HG03045 (cell line): Measurements from ENCODE around the gene LYPLAL1.
"Not testable (repeated sequence)": the region's sequence is repeated elsewhere in the genome, so short reads cannot be mapped to it uniquely, and the experiment has no call there.

Experiments used
- ATAC-seq: cut with Tn5 transposase; IDR thresholded peaks from one replicate; pipeline ENCODE4 v1.9.1; 2021; ENCODE audit warnings: mild to moderate bottlenecking, moderate library complexity; ENCODE audit not compliant: unreplicated experiment

LYPLAL1 gene

DNA sequence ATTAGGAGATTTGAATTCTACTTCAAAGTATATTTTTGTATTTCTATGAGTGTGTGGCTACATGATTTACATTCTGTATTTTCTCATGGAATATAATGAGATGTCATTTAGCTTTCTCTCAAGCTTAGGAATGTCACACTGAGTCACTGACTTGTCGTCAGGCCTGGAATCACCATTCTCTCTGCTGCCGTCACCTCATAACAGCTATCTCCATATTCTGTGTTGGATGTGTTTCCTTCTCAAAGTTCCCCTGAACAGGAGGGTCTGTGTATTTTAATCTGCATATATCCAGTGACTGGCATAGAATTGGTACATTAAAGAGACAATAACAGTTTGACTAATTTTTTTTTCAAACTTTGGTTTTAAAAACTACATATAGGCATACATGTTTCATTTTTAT is 35.9 kb downstream of the LYPLAL1 start:
- no peak for ATAC-seq

- no peak for ATAC-seq
Observed at GRCh38 chr1:219210067-219210466, 36.4 kb downstream of the LYPLAL1 start.

- no peak for ATAC-seq
Observed at GRCh38 chr1:219215477-219215876, 41.8 kb downstream of the LYPLAL1 start.

GRCh38 chr1:219220945-219221344 is 47.3 kb downstream of the LYPLAL1 start:
- ATAC-seq = peak; percentile 96

DNA sequence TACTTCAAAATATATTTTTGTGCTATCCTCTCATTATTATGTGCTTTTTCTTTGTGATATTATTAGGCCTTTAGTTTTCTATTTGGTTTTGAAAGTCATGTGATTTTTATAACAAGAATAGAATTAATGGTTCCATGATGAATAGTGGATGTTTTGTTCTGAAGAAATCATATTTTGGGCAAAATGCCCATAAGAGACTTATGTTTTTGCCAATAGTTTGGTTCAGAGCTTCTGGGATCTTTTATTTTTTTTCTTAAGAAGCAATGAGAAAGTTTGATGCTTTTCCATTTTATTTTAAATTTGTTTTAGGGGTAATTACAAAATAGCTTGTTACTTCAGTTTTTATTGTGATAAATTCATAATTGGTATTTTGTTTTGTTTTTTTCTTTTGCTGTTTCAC is 49.8 kb downstream of the LYPLAL1 start:
- no peak for ATAC-seq

DNA sequence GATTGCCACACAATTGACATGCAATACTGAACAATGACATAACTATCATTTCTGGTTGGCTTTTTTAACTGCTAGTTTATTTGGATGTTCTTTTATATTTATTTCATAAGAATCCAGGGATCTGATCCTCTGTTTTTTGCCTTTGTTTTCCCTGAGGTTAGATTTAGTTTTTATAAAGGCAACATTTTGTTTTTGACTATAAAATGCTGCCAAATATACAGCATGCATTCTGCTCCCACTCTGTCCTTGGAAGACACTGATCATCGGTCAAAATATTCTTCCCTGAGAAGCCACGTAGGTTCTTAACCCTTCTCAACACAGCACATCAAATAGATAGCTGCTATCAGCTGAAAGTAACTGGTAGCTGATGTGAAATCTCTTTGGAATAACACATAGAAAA is 52.5 kb downstream of the LYPLAL1 start:
- no peak for ATAC-seq

- ATAC-seq = no peak
Observed at GRCh38 chr1:219227360-219228057, 53.8 kb downstream of the LYPLAL1 start.

DNA sequence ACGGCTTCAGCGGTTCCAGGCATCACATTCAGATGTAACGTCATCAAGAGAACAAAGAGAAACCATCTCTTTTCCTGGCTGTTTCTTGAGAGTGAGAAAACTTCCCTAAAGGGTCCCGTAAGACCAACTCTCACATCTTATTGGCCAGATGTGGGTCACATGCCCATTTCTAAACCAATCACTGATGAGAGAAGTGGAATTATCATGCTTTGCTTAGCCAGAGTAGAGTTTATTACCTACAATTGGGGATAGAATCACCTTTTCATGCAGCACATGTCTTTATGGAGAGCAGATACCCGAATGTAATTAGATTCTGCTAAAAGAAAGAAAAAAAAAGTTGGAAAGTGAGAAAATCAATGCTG is 54.4 kb downstream of the LYPLAL1 start:
- no peak for ATAC-seq

- ATAC-seq = no peak
Observed at GRCh38 chr1:219232890-219233289, 59.2 kb downstream of the LYPLAL1 start.

DNA sequence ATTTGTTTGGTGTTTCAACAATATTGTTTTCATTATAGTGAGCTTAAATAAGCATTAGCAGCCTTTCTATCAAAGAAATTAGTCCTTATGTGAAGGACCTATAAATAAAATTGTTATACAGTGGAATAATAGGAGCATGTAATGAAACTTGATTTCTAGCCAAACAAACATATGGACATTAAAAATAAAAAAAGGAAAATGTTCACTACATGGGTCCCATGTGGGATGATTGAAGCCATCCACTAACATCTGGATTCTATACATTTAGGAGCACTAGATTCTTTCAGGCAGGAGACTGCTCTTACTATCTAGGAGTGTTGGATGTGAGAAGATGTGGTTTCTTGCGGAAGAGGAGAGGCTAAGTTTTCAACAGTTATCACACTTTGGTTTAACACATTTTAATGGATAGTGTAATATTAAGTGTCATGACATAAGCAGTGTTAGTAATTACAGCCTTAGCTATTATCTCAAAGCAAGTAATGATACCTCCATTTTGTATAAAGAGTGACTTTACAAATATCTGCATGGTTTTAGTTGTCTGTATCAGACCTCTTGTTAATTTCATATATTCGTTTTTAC is 62.3 kb downstream of the LYPLAL1 start:
- no peak for ATAC-seq

GRCh38 chr1:219236933-219237610 is 63.4 kb downstream of the LYPLAL1 start:
- ATAC-seq = no peak

DNA sequence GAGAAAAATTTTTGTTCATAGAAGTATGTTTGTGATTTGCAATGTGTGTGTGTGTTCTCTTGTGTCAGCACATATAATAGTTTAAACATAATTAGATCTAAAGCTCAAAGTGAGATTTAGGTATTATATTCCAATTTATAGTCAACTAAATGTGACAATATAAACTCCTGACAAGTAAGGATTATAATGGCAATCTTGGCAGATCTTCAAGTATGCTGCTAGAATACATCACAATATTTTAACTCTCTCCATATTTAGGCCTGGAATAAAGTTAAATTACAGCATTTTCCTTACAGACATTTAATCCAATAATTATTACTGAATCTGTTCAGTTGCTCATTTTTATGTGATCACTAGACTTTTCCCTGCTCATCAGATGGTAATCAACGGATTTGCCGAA is 65.8 kb downstream of the LYPLAL1 start:
- ATAC-seq = no peak

GRCh38 chr1:219244864-219245263 is 71.2 kb downstream of the LYPLAL1 start:
- no peak for ATAC-seq

GRCh38 chr1:219247441-219247840 is 73.8 kb downstream of the LYPLAL1 start:
- no peak for ATAC-seq

- not testable (repeated sequence) for ATAC-seq
Observed at GRCh38 chr1:219250468-219250867, 76.8 kb downstream of the LYPLAL1 start.

DNA sequence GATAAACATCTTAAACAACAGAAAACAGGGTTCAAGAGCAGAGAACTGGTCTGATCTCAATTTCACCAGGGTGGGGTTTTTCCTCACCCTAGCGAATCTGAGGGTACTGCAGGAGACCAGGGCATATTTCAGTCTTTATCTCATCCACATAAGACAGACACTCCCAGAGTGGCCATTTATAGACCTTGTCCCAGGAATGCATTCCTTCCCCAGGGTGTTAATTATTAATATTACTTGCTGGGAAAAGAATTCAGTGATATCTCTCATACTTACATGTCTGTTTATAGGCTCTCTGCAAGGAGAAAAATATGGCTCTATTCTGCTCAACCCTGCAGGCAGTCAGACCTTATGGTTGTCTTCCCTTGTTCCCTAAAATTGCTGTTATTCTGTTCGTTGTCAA is 84.1 kb downstream of the LYPLAL1 start:
- ATAC-seq = no peak

GRCh38 chr1:219261454-219261853 is 87.8 kb downstream of the LYPLAL1 start:
- ATAC-seq = no peak
